HepG2 (cell line): ENCODE data around the gene VARS2. TPM values are rescaled to one million over a fixed set of nuclear protein-coding genes. Genes with fewer than 3 reads are reported as not detected.

Experiments
- KDM4B ChIP-seq: sonication (generic); formaldehyde crosslinking; IDR thresholded peaks from 2 replicates; pipeline ENCODE4 v1.4.0; 2020; ENCODE audit warnings: missing genetic modification reagents
- KMT2B ChIP-seq: IDR thresholded peaks from 2 replicates; pipeline ENCODE4 v1.6.1; 2016; ENCODE audit warnings: missing genetic modification reagents, missing compliant biosample characterization
- MTA3 ChIP-seq: sonication (generic); formaldehyde crosslinking; IDR thresholded peaks from 2 replicates; pipeline ENCODE4 v1.4.0; 2020; ENCODE audit warnings: missing genetic modification reagents
- MTF2 ChIP-seq: sonication (generic); formaldehyde crosslinking; IDR thresholded peaks from 2 replicates; pipeline ENCODE4 v1.5.0; 2020; ENCODE audit warnings: missing genetic modification reagents, borderline replicate concordance
- POGZ ChIP-seq: sonication (generic); formaldehyde crosslinking; IDR thresholded peaks from 2 replicates; pipeline ENCODE4 v1.4.0; 2020; ENCODE audit warnings: mild to moderate bottlenecking, missing genetic modification reagents
- POLR2AphosphoS2 ChIP-seq: IDR thresholded peaks from 2 replicates; pipeline ENCODE4 v1.6.1; 2011; ENCODE audit warnings: low read depth, low read length, improper control_type of control experiment
- RFXAP ChIP-seq: sonication (generic); formaldehyde crosslinking; IDR thresholded peaks from 2 replicates; pipeline ENCODE4 v1.4.0; 2020; ENCODE audit warnings: missing genetic modification reagents, borderline replicate concordance
- SMAD1 ChIP-seq: sonication (generic); formaldehyde crosslinking; IDR thresholded peaks from 2 replicates; pipeline ENCODE4 v1.4.0; 2020; ENCODE audit warnings: missing genetic modification reagents, low read depth, mild to moderate bottlenecking, borderline replicate concordance
- THAP11 ChIP-seq: IDR thresholded peaks from 2 replicates; pipeline ENCODE4 v1.6.1; 2016; ENCODE audit warnings: missing biosample characterization, missing genetic modification reagents
- ZNF136 ChIP-seq: sonication (generic); formaldehyde crosslinking; IDR thresholded peaks from 2 replicates; pipeline ENCODE4 v1.8.1; 2022; ENCODE audit warnings: low read depth, mild to moderate bottlenecking, moderate library complexity, missing genetic modification reagents
- ZNF142 ChIP-seq: sonication (generic); formaldehyde crosslinking; IDR thresholded peaks from 2 replicates; pipeline ENCODE4 v1.4.0; 2020; ENCODE audit warnings: missing genetic modification reagents
- ZNF510 ChIP-seq: sonication (generic); formaldehyde crosslinking; IDR thresholded peaks from 2 replicates; pipeline ENCODE4 v1.4.0; 2020; ENCODE audit warnings: low read depth, mild to moderate bottlenecking, missing genetic modification reagents
- ZNF816 ChIP-seq: sonication (generic); formaldehyde crosslinking; IDR thresholded peaks from 2 replicates; pipeline ENCODE4 v1.8.0; 2022; ENCODE audit warnings: missing genetic modification reagents, mild to moderate bottlenecking, borderline replicate concordance
- polyA plus RNA-seq, 8 experiments: library from polyadenylated mRNA; depleted of rRNA in 3 of 8; stranded (reverse) in 7 of 8; unstranded in 1 of 8; fragments of >200 nt; fragmentation: Illumina TruSeq in 4 of 8; extraction: Trizol in 4 of 8; gene quantifications; 2 replicates each; pipeline versions ENCODE4 v1.2.1 to v1.2.3, GENCODE V29; 2011 to 2016; ENCODE audit warnings: low read depth in 4 of 8, missing spikeins in 1 of 8, mixed read lengths in 1 of 8; ENCODE audit not compliant: insufficient read depth in 1 of 8
- total RNA-seq, 5 experiments: library from RNA; depleted of rRNA; stranded (reverse); fragments of >200 nt; fragmentation: Illumina TruSeq; extraction: Trizol; gene quantifications; 2 replicates each; pipeline ENCODE4 v1.2.3, GENCODE V29; 2016; ENCODE audit warnings: low read depth in 1 of 5
- TF ChIP-seq, protein P1 (sequence below): sonication (generic); formaldehyde crosslinking; IDR thresholded peaks from 2 replicates; pipeline ENCODE4 v1.5.0; 2020; ENCODE audit warnings: mild to moderate bottlenecking, missing genetic modification reagents, borderline replicate concordance
- TF ChIP-seq, protein P2 (sequence below): sonication (generic); formaldehyde crosslinking; IDR thresholded peaks from 2 replicates; pipeline ENCODE4 v1.4.0; 2020; ENCODE audit warnings: low read depth, mild to moderate bottlenecking, missing genetic modification reagents
- TF ChIP-seq, protein P3 (sequence below): sonication (generic); formaldehyde crosslinking; IDR thresholded peaks from 2 replicates; pipeline ENCODE4 v1.4.0; 2020; ENCODE audit warnings: missing genetic modification reagents

Gene VARS2
- total and polyA plus RNA-seq, 2 of the 13 experiments (the other 11 are each of a cell fraction or from before 2014, with no cell fraction given), result 61.8 to 71.8 TPM

GRCh38 chr6:30907758-30908591 is 6.1 kb upstream of the VARS2 start, which contains the start of gene GTF2H4 (continued):
- TF ChIP-seq ZNF142 (CRISPR knock-in tag) (0 out of 2 replicates have a peak, but pooled peaks have one; percentile 0), MTF2 (peak; percentile 58; the same call in 1 of the 2 replicates), MTA3 (no peak), THAP11 (CRISPR knock-in tag) (peak; percentile 100), POLR2AphosphoS2 (no peak), KMT2B (peak; percentile 90), ZNF816 (CRISPR knock-in tag) (peak; percentile 66; the same call in 1 of the 2 replicates), ZNF136 (CRISPR knock-in tag) (0 out of 2 replicates have a peak, but pooled peaks have one; percentile 26), ZNF510 (CRISPR knock-in tag) (peak; percentile 89; the same call in 1 of the 2 replicates), SMAD1 (0 out of 2 replicates have a peak, but pooled peaks have one; percentile 34), KDM4B (CRISPR knock-in tag) (peak; percentile 91), POGZ (CRISPR knock-in tag) (peak; percentile 47; the same call in 1 of the 2 replicates), RFXAP (CRISPR knock-in tag) (0 out of 2 replicates have a peak, but pooled peaks have one; percentile 18)
- TF ChIP-seq, protein P1, sequence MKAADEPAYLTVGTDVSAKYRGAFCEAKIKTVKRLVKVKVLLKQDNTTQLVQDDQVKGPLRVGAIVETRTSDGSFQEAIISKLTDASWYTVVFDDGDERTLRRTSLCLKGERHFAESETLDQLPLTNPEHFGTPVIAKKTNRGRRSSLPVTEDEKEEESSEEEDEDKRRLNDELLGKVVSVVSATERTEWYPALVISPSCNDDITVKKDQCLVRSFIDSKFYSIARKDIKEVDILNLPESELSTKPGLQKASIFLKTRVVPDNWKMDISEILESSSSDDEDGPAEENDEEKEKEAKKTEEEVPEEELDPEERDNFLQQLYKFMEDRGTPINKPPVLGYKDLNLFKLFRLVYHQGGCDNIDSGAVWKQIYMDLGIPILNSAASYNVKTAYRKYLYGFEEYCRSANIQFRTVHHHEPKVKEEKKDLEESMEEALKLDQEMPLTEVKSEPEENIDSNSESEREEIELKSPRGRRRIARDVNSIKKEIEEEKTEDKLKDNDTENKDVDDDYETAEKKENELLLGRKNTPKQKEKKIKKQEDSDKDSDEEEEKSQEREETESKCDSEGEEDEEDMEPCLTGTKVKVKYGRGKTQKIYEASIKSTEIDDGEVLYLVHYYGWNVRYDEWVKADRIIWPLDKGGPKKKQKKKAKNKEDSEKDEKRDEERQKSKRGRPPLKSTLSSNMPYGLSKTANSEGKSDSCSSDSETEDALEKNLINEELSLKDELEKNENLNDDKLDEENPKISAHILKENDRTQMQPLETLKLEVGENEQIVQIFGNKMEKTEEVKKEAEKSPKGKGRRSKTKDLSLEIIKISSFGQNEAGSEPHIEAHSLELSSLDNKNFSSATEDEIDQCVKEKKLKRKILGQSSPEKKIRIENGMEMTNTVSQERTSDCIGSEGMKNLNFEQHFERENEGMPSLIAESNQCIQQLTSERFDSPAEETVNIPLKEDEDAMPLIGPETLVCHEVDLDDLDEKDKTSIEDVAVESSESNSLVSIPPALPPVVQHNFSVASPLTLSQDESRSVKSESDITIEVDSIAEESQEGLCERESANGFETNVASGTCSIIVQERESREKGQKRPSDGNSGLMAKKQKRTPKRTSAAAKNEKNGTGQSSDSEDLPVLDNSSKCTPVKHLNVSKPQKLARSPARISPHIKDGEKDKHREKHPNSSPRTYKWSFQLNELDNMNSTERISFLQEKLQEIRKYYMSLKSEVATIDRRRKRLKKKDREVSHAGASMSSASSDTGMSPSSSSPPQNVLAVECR, result peak; percentile 93
- TF ChIP-seq, protein P2, sequence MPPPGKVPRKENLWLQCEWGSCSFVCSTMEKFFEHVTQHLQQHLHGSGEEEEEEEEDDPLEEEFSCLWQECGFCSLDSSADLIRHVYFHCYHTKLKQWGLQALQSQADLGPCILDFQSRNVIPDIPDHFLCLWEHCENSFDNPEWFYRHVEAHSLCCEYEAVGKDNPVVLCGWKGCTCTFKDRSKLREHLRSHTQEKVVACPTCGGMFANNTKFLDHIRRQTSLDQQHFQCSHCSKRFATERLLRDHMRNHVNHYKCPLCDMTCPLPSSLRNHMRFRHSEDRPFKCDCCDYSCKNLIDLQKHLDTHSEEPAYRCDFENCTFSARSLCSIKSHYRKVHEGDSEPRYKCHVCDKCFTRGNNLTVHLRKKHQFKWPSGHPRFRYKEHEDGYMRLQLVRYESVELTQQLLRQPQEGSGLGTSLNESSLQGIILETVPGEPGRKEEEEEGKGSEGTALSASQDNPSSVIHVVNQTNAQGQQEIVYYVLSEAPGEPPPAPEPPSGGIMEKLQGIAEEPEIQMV (CRISPR knock-in tag), result no peak; the same call in 1 of the 2 replicates
- TF ChIP-seq, protein P3, sequence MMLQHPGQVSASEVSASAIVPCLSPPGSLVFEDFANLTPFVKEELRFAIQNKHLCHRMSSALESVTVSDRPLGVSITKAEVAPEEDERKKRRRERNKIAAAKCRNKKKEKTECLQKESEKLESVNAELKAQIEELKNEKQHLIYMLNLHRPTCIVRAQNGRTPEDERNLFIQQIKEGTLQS (CRISPR knock-in tag), result peak; percentile 26
